Urinary bladder (tissue), 4 donors: ENCODE data around the gene IDNK. TPM values are rescaled to one million over a fixed set of nuclear protein-coding genes. Genes with fewer than 3 reads are reported as not detected.
"Not testable (repeated sequence)": the region's sequence is repeated elsewhere in the genome, so short reads cannot be mapped to it uniquely, and the experiment has no call there.

Experiments
- DNase-seq: peaks from one replicate; pipeline ENCODE4 v3.0.0-alpha.2; 2015; ENCODE audit errors: extremely low spot score
- H3K27ac ChIP-seq: one replicate; pipeline ENCODE4 v1.5.1; 2013; ENCODE audit warnings: low read depth, mild to moderate bottlenecking, moderate library complexity
- H3K36me3 ChIP-seq: one replicate; pipeline ENCODE4 v1.6.1; 2013; ENCODE audit warnings: mild to moderate bottlenecking, moderate library complexity; ENCODE audit not compliant: insufficient read depth
- H3K4me1 ChIP-seq: one replicate; pipeline ENCODE4 v1.6.1; 2013; ENCODE audit warnings: mild to moderate bottlenecking, moderate library complexity; ENCODE audit not compliant: insufficient read depth
- H3K4me3 ChIP-seq: one replicate; pipeline ENCODE4 v1.5.1; 2013; ENCODE audit warnings: low read depth, low read length
- WGBS: extraction: QIAGEN DNeasy Blood & Tissue Kit; methylation state at CpG from one replicate; pipeline ENCODE4 v1.1.7; 2013; 5-methylcytosine and 5-hydroxymethylcytosine counted together
- polyA plus RNA-seq: library from polyadenylated mRNA; stranded (reverse); fragments of 200-250 nt; gene quantifications from one replicate; pipeline ENCODE4 v1.2.3, GENCODE V29; 2013
- total RNA-seq: library from RNA; depleted of rRNA; stranded (reverse); fragments of >200 nt; gene quantifications from one replicate; pipeline ENCODE4 v1.2.3, GENCODE V29; 2014
- donor health status: healthy with polysubstance abuse.
- donor health status: healthy.

Gene IDNK
- total RNA-seq (6.3 TPM), polyA plus RNA-seq (6.0 TPM)

DNA sequence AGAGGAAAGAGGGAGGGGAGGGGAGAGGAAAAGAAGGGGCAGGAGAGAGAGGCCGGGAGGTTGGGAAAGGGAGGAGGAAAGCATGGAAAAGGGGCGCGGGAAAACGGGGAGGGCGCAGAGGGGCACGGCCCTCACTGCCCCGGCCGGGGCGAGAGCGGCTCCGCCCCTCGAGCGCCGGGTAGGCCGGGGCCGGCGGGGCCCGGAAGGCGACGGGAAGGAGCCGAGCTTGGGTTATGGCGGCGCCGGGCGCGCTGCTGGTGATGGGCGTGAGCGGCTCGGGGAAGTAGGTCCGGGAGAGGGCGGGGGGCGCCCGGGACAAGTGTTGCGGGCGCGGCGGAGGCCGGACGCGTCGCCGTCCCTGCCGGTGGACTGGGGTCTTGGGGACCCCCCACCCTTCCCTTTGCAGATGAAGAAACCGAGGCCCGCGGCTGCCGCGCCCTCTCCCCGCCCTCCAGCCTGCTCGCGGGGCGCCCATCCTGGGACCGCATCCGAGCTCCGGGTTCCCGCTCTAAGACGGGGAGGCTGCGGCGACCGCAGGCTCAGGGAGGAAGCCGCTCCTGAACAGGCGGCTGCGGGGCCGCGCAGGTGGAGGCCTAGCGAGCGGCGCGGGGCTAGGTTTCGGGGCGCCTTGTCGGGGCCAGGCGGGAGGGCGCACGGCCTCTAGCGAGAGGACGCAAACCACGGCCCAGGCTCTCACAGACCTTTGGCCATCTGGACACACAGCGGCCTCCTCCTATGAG is at the start of gene IDNK:
TSS of gene IDNK (plus strand) at position 205 of the 740 bp plus-strand sequence. CDS start at position 234, 29 bp downstream.
- peak within 1 kb of the TSS; percentile 85 for H3K27ac ChIP-seq
- no peaks in the 10 kb centered on the region for H3K36me3 ChIP-seq
- no peak for DNase-seq
- WGBS, result under 1% methylated on average over 78 of the region's 79 CpGs
- H3K4me3 ChIP-seq, result peak within 1 kb of the TSS; percentile 78
- peaks cover 1% of the 10 kb centered on the region for H3K4me1 ChIP-seq

DNA sequence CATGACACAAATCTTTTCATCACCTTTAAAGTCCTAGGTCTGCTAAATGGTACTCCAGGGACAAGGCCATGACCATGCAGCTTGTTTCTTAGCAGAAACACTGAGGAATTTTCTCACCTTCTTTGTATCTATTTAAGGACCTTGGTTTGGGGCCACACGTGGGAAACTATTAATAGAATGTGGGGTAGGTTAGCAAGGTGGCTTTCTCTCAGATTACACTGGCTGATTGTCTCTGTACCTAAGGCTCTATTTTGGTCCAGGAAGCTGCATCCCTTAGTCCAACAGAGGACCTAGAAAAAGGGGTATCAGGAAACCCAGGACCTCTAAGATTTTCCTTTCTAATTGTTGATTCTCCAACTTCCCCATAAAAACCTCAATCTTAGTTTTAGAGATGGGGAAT is 48.5 kb upstream of the IDNK start:
- H3K36me3 ChIP-seq, result no peaks in the 10 kb centered on the region
- H3K4me3 ChIP-seq, result no peak overlapping the region
- 61% methylated on average over 1 of the region's 1 CpG for WGBS
- H3K27ac ChIP-seq, result no peak overlapping the region
- no peaks in the 10 kb centered on the region for H3K4me1 ChIP-seq
- no peak for DNase-seq

DNA sequence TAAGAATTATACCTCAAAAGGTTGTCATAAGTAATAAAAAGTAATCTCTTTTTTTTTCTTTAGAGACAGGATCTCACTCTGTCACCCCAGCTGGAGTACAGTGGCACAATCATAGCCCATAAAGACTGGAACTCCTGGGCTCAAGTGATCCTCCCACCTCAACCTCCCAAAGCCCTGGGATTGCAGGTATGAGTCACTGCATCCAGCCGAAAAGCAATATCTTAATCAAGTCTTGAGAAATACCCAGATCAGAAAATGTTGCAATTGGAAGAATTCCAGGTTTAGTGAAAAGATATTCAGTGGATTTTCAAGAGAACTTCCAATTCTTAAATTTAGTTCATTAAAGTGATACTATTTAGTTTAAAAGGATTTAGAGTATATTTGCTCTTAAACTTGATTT is 40.9 kb upstream of the IDNK start:
- 67% methylated on average over 1 of the region's 1 CpG for WGBS
- Histone ChIP-seq H3K36me3 (no peaks in the 10 kb centered on the region), H3K4me1 (no peaks in the 10 kb centered on the region), H3K27ac (no peak overlapping the region), H3K4me3 (no peak overlapping the region)
- DNase-seq, result no peak

DNA sequence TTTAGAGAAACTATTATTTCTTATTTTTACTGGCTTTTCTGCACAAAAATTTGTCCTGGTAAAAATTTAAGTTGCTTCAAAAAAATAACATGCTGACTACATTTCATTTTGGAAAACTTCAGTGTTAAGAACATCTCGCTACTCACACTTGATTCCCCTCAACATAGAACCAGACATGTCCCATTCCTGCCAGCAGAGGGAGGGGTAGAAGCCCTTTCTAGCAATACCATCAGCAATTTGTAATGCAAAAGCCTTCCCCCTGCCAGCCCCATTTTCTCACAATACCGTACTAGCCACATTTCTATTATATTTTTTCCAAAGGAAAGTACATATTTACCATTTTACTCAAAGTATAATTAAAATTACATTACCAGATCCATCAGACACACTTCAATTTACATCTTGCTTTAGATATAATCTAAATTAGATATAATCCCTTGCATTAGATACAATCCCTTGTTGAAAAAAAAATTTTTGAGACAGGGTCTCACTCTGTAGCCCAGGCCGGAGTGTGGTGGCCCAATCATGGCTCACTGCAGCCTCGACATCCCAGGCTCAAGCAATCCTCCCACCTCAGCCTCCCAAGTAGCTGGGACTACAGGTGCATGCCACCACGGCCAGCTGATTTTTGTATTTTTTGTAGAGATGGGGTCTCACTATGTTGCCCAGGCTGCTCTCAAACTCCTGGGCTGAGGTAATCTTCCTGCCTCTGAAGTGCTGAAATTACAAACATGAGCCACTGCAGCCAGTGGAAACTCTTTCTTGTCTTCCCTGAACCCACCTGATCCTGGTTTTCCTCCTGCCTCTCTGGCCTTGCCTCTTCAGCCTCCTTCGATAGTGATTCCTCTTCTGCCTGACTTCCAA is 39.6 kb upstream of the IDNK start:
- Histone ChIP-seq H3K27ac (no peak overlapping the region), H3K36me3 (no peaks in the 10 kb centered on the region), H3K4me3 (no peak overlapping the region), H3K4me1 (no peaks in the 10 kb centered on the region)
- no peak for DNase-seq
- WGBS, result 72% methylated on average over 6 of the region's 6 CpGs

DNA sequence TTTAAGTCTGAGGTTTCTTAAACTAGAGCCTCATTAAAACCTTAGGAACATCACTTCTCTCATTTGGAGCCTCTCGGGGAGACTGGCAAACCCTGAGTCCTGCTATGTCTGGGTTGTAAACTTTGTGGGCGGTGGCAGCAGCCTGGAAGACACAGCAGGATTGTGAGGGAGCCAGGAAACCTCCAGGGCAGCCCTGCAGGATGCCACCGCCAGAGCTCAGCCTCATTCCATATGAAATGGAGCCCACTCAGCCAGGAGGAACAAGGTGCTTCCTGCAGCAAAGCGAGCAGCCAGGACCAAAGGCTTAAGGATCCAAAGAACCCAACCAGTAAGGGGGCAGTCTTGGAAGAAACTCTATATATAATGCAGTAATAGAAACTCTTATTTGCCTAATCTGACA is 37.9 kb upstream of the IDNK start:
- WGBS, result 72% methylated on average over 4 of the region's 4 CpGs
- no peak overlapping the region for H3K27ac ChIP-seq
- no peak overlapping the region for H3K4me3 ChIP-seq
- H3K4me1 ChIP-seq, result no peaks in the 10 kb centered on the region
- no peak for DNase-seq
- H3K36me3 ChIP-seq, result no peaks in the 10 kb centered on the region

DNA sequence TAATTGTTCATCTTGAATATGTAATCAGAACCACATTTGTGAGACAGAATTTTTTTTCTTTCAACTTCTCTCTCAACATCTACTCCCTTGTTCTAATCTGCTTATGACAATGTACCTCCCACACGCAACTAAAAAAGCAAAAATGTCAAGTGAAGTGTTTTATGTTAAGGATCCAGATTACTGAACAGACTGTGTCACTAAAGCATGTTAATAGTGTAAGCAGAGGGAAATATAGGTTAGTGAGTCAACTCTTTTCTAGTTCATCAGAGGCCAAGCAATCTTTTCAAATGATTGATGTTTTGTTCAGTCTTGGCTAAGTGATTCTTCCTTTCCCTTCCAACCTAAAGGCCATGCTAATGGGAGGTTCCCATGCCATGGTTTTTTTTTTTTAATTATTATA is 34.7 kb upstream of the IDNK start:
- Histone ChIP-seq H3K4me1 (no peaks in the 10 kb centered on the region), H3K4me3 (no peak overlapping the region), H3K27ac (no peak overlapping the region), H3K36me3 (no peaks in the 10 kb centered on the region)
- DNase-seq, result no peak
- WGBS, result 70% methylated on average over 1 of the region's 1 CpG

DNA sequence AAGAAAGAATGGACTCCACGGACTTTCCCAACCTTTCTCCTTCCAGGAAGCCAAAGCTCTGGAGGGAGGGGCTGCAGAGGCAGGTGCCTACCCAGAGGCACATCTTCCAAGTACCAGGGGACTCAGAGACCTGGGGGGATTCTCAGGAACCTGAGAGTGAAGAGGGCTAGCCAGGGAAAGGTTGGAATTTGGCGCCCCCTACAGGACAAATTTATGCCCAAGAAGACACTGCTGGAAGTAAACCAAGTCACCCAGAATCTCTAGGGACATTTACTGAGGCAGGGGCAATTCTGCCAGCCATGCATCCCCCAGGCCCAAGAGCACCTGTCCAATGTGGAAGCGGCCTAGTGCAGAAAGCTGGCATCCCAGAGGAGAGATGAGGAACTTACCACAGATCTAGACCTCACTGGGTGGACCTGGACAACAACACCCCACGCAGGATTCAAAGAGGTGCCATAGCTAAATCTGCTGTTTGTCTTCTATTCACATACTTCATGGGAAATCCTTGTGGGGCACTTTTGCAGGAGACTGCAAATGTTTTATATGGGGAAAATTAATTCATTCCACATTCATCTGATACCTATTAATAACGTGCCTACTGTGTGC is 25.9 kb upstream of the IDNK start:
- no peak overlapping the region for H3K4me3 ChIP-seq
- no peaks in the 10 kb centered on the region for H3K4me1 ChIP-seq
- H3K27ac ChIP-seq, result no peak overlapping the region
- no peaks in the 10 kb centered on the region for H3K36me3 ChIP-seq
- WGBS, result 53% methylated on average over 5 of the region's 5 CpGs
- DNase-seq, result no peak

DNA sequence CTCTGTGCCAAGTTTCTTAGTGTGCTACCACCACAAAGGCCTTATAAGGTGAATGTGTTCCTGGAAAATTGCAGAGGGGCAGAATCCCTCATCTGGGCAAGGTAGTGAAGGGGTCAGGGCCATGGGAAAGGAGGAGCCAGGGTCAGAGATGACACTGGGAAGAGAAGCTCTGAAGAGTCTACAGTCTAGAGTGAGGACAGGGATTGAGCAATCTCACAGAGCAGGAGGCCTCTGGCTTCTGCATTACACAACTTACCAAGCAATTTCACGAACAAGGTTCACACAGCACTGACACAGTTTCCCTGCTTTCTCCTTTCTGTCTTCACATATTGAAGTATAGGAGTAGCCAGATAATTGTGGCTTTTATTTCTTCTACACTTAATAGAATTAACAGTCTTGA is 24.5 kb upstream of the IDNK start:
- DNase-seq, result no peak
- H3K4me3 ChIP-seq, result no peak overlapping the region
- H3K36me3 ChIP-seq, result no peaks in the 10 kb centered on the region
- H3K4me1 ChIP-seq, result no peaks in the 10 kb centered on the region
- WGBS, result 84% methylated on average over 1 of the region's 1 CpG
- no peak overlapping the region for H3K27ac ChIP-seq

DNA sequence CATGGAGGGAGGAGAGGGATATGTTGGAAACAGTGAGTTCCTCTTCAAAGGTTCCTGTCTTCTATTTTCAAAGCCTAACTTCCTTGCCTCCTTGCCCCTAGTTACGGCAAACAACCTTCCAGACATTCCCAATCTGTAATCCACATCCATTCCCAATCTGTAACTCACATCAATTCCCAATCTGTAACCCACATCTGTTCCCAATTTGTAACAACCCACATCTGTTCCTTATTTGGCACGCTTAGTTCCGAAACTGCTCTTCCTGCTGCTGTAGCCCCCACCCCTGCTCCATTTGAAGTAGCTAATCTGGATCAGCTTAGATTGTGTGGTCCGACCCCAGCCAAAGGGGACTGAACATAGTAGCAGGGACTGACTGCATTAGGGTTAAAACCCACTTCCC is 23.9 kb upstream of the IDNK start:
- no peak overlapping the region for H3K4me3 ChIP-seq
- 57% methylated on average over 4 of the region's 4 CpGs for WGBS

DNA sequence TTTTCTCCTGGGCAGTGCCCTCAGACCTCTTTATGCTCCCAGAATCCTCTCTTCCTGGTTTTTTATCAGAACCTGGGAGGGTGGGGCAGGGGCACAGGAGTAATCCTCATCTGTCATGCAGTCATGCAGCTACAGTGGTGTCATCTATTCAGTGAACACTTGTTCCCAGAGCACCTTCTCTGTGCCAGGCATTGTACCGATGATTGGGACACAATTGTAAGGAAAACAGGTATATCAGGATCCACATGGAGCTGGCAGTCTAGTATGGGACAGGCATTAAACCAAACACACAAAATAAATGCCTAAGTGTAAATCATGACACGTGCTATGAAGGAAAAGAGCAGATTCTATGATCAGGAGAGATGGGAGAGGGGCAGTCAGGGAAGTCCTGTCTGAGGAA is 21.5 kb upstream of the IDNK start:
- Histone ChIP-seq H3K27ac (no peak overlapping the region), H3K36me3 (no peaks in the 10 kb centered on the region), H3K4me1 (no peaks in the 10 kb centered on the region), H3K4me3 (no peak overlapping the region)
- DNase-seq, result no peak
- WGBS, result 78% methylated on average over 2 of the region's 2 CpGs

More for the DNA sequence above, 23.9 kb upstream of the IDNK start:
- Histone ChIP-seq H3K4me1 (no peaks in the 10 kb centered on the region), H3K36me3 (no peaks in the 10 kb centered on the region), H3K27ac (no peak overlapping the region)
- DNase-seq, result no peak

DNA sequence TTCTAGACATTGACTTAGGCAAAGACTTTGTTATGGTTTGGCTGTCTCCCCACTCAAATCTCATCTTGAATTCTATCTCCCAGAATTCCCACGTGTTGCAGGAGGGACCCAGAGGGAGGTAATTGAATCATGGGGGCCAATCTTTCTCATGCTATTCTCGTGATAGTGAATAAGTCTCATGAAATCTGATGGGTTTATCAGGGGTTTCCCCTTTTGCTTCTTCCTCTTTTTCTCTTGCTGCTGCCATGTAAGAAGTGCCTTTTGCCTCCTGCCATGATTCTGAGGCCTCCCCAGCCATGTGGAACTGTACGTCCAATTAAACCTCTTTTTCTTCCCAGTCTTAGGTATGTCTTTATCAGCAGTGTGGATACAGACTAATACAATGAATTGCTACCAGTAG is 15.3 kb upstream of the IDNK start:
- H3K27ac ChIP-seq, H3K4me3 ChIP-seq, H3K36me3 ChIP-seq, H3K4me1 ChIP-seq, DNase-seq: not testable (repeated sequence)
- WGBS, result 59% methylated on average over 3 of the region's 3 CpGs

DNA sequence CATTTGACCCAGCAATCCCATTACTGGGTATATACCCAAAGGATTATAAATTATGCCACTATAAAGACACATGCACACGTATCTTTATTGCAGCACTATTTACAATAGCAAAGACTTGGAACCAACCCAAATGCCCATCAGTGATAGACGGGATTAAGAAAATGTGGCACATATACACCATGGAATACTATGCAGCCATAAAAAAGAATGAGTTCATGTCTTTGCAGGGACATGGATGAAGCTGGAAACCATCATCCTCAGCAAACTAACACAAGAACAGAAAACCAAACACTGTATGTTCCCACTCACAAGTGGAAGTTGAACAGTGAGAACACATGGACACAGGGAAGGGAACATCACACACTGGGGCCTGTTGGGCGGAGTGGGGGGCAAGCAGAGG is 9.6 kb upstream of the IDNK start:
- H3K4me3 ChIP-seq, H3K36me3 ChIP-seq, H3K4me1 ChIP-seq, H3K27ac ChIP-seq, DNase-seq: not testable (repeated sequence)
- 87% methylated on average over 3 of the region's 3 CpGs for WGBS

DNA sequence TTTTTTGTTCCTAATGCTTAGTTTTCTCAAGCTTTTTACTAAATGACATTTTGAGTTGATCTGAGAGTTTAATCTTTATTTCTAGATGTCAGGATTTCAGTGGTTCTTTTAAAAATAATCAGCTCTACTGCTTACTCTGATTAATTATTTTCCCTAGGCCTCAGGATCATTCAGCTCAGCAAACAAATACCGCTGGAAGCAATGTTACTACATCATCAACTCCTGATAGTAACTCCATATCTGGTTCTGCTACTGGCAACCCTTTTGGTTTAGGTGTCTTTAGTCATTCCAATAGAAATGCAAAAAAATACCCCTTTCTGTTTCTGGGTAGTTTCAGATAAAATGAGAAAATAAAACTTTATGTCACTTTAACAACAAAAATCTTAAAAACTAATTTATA is 5.6 kb upstream of the IDNK start:
- H3K36me3 ChIP-seq, result no peaks in the 10 kb centered on the region
- DNase-seq, result no peak
- no peaks in the 10 kb centered on the region for H3K4me1 ChIP-seq
- 88% methylated on average over 1 of the region's 1 CpG for WGBS
- no peak overlapping the region for H3K4me3 ChIP-seq
- no peak overlapping the region for H3K27ac ChIP-seq
